K562 (cell line): Measurements from ENCODE around the gene ATP2B1. TPM values are rescaled to one million over a fixed set of nuclear protein-coding genes. Genes with fewer than 3 reads are reported as not detected.

Experiments
- ATAC-seq: fragments of 200-7000 bp; cut with Tn5 transposase; 3 replicates; pipeline ENCODE4 v1.9.1; 2020; ENCODE audit warnings: moderate library complexity
- BruUV-seq: library from RNA; stranded (reverse); fragments of 400-500 nt; replicated peaks from 2 replicates; lab custom pipeline; 2021; lab: Mats Ljungman, UMichigan
- CTCF ChIA-PET: fragments of 300-600 bp; formaldehyde crosslinking; extraction: SDS; loops from one replicate; lab custom pipeline; 2021; ENCODE audit warnings: low intra/inter-chr PET ratio; lab: Yijun Ruan, JAX
- POLR2A ChIA-PET: fragments of 300-600, 350-650 bp; sonication (Branson Sonifier 250); formaldehyde crosslinking; extraction: SDS; loops from one replicate; lab custom pipeline; 2021; ENCODE audit warnings: antibody characterized with exemption, inconsistent platforms; lab: Yijun Ruan, JAX
- DNase-seq, 4 experiments: peaks; one replicate each; pipeline versions ENCODE4 v3.0.0 to v3.0.0-alpha.2; 2011 to 2018; ENCODE audit warnings: low spot score in 3 of 4, mixed read lengths in 3 of 4; ENCODE audit errors: extremely low read depth in 1 of 4
- FAIRE-seq: peaks from 2 replicates; lab custom pipeline; 2011; peaks lifted over from hg19 to GRCh38; lab: Jason Lieb, UNC
- H2AFZ ChIP-seq: 2 replicates; pipeline ENCODE4 v1.6.0; 2011; ENCODE audit warnings: low read depth, low read length, control low read depth, inconsistent platforms
- H3K27ac ChIP-seq: fragments of 200-600 bp; 3 replicates; pipeline ENCODE4 v1.8.0; 2011; ENCODE audit warnings: low read depth, mild to moderate bottlenecking, control low read depth, inconsistent platforms, low read length, moderate library complexity, mixed read lengths; ENCODE audit errors: extremely low read depth
- H3K27me3 ChIP-seq, 2 experiments: fragments of 300-600 bp in 1 of 2; 2 replicates in 1 of 2; 3 replicates in 1 of 2; pipeline versions ENCODE4 v1.6.0 to v1.8.0; 2011; ENCODE audit warnings: inconsistent platforms in 2 of 2, low read length in 2 of 2, mild to moderate bottlenecking in 1 of 2, mixed read lengths in 1 of 2, moderate library complexity in 1 of 2; ENCODE audit not compliant: control insufficient read depth in 2 of 2, insufficient read depth in 2 of 2
- H3K36me3 ChIP-seq: fragments of 300-600 bp; 3 replicates; pipeline ENCODE4 v1.8.0; 2011; ENCODE audit warnings: mild to moderate bottlenecking, low read length, inconsistent platforms; ENCODE audit not compliant: control insufficient read depth, insufficient read depth
- H3K4me1 ChIP-seq, 2 experiments: fragments of 200-600 bp in 1 of 2; replicated peaks in 1 of 2; 2 replicates in 1 of 2; 3 replicates in 1 of 2; pipeline versions ENCODE4 v1.5.1 to v1.8.0; 2011; ENCODE audit warnings: inconsistent platforms in 2 of 2, low read length in 2 of 2, mild to moderate bottlenecking in 1 of 2, mixed read lengths in 1 of 2, moderate library complexity in 1 of 2; ENCODE audit not compliant: control insufficient read depth in 2 of 2, insufficient read depth in 2 of 2
- H3K4me2 ChIP-seq: 2 replicates; pipeline ENCODE4 v1.6.1; 2011; ENCODE audit warnings: low read length, control low read depth, inconsistent platforms, mixed read lengths; ENCODE audit not compliant: insufficient read depth
- H3K4me3 ChIP-seq: fragments of 200-600 bp; sonication (generic), shearing (Covaris generic); 2 replicates; pipeline ENCODE4 v1.5.1; 2016; ENCODE audit warnings: control low read depth, inconsistent platforms
- H3K79me2 ChIP-seq: fragments of 200-600 bp; 3 replicates; pipeline ENCODE4 v1.8.0; 2011; ENCODE audit warnings: low read length, inconsistent platforms; ENCODE audit not compliant: control insufficient read depth, insufficient read depth
- H3K9ac ChIP-seq, 2 experiments: 2 replicates each; pipeline versions ENCODE4 v1.6.0 to v1.6.1; 2011; ENCODE audit warnings: low read depth in 2 of 2, low read length in 2 of 2, control low read depth in 1 of 2, inconsistent platforms in 1 of 2, mild to moderate bottlenecking in 1 of 2, mixed read lengths in 1 of 2; ENCODE audit not compliant: insufficient read depth in 1 of 2
- H3K9me1 ChIP-seq: one replicate; pipeline ENCODE4 v1.6.0; 2011; ENCODE audit warnings: inconsistent platforms, mild to moderate bottlenecking, low read length, moderate library complexity; ENCODE audit not compliant: control insufficient read depth, insufficient read depth
- H3K9me3 ChIP-seq: replicated peaks from 2 replicates; pipeline ENCODE4 v1.5.1; 2011; ENCODE audit warnings: low read depth, low read length, inconsistent platforms; ENCODE audit not compliant: control insufficient read depth, insufficient read depth
- H4K20me1 ChIP-seq: replicated peaks from 2 replicates; pipeline ENCODE4 v1.6.1; 2011; ENCODE audit warnings: low read length, inconsistent platforms, mixed read lengths; ENCODE audit not compliant: control insufficient read depth, insufficient read depth
- C11orf30 ChIP-seq: fragments of 450-650 bp; IDR thresholded peaks from 2 replicates; pipeline ENCODE4 v1.6.1; 2016; ENCODE audit warnings: low read depth, mild to moderate bottlenecking
- EGR1 ChIP-seq: fragments of 450-650 bp; conservative IDR thresholded peaks from 2 replicates; pipeline ENCODE4 v1.6.1; 2017; ENCODE audit warnings: mild to moderate bottlenecking
- KDM1A ChIP-seq, 2 experiments: fragments of 450-650 bp; IDR thresholded peaks; 2 replicates each; pipeline ENCODE4 v1.6.1; 2016; ENCODE audit warnings: mild to moderate bottlenecking in 2 of 2
- KHSRP ChIP-seq: fragments of 450-650 bp; IDR thresholded peaks from 2 replicates; pipeline ENCODE4 v1.6.1; 2017
- NFIC ChIP-seq: fragments of 450-650 bp; IDR thresholded peaks from 2 replicates; pipeline ENCODE4 v1.6.1; 2017; ENCODE audit warnings: mild to moderate bottlenecking, inconsistent platforms
- ZFP36 ChIP-seq: fragments of 150-350 bp; IDR thresholded peaks from 2 replicates; pipeline ENCODE4 v1.6.1; 2018; ENCODE audit warnings: low read length, low read depth; ENCODE audit not compliant: partially characterized antibody
- ZNF274 ChIP-seq: IDR thresholded peaks from 2 replicates; pipeline ENCODE4 v1.6.1; 2011; ENCODE audit warnings: low read depth, mild to moderate bottlenecking, low read length, moderate library complexity, borderline replicate concordance
- ZNF316 ChIP-seq: fragments of 450-650 bp; IDR thresholded peaks from 2 replicates; pipeline ENCODE4 v1.6.1; 2016
- WGBS: fragments of 100-300 bp; shearing (Covaris generic); methylation state at CpG from one replicate; pipeline ENCODE4 v1.1.6; 2016; ENCODE audit warnings: low coverage, mixed read lengths; ENCODE audit not compliant: insufficient coverage; ENCODE audit errors: missing lambda C conversion rate; 5-methylcytosine and 5-hydroxymethylcytosine counted together
- in situ Hi-C: fragments of 300-500 bp; cut with MboI; formaldehyde crosslinking; loops from 4 replicates; pipeline ENCODE4 v1.15.0; 2018; ENCODE audit warnings: inconsistent platforms, mixed read lengths
- intact Hi-C: fragments of 100-400 bp; cut with micrococcal nuclease; formaldehyde crosslinking; loops from 2 replicates; pipeline ENCODE4 v1.14.2; 2022
- polyA plus RNA-seq, 8 experiments: library from polyadenylated mRNA; depleted of rRNA in 4 of 8; stranded (reverse) in 5 of 8; unstranded in 3 of 8; fragments of >200 nt; fragmentation: Nextera tagmentation in 2 of 8; fragmentation: Illumina TruSeq in 1 of 8; extraction: Ambion mirVana in 2 of 8; extraction: Trizol in 1 of 8; gene quantifications; 2 replicates each; pipeline versions ENCODE4 v1.2.1 to v1.2.3, GENCODE V29; 2011 to 2014; ENCODE audit warnings: inconsistent platforms in 1 of 8, missing spikeins in 1 of 8
- total RNA-seq, 7 experiments: library from RNA; depleted of rRNA in 6 of 7; stranded (reverse); fragments of >200 nt in 6 of 7; fragmentation: Illumina TruSeq in 2 of 7; extraction: Trizol in 2 of 7; gene quantifications; 2 replicates each; pipeline versions ENCODE4 v1.2.1 to v1.2.3, GENCODE V29; 2011 to 2021; ENCODE audit warnings: low replicate concordance in 1 of 7
- TF ChIP-seq, protein P1 (sequence below): fragments of 250-450 bp; sonication (Bioruptor Pico); IDR thresholded peaks from 2 replicates; pipeline ENCODE4 v1.6.1; 2021; ENCODE audit warnings: mild to moderate bottlenecking
- TF ChIP-seq, protein P2 (sequence below): fragments of 200-800 bp; sonication (Bioruptor generic); IDR thresholded peaks from 2 replicates; pipeline ENCODE4 v1.6.1; 2016; ENCODE audit warnings: missing genetic modification characterization, missing compliant biosample characterization

ATP2B1 gene
- total and polyA plus RNA-seq, 9 of the 15 experiments (the other 6 are each of a cell fraction or from before 2014, with no cell fraction given): 8.6 to 39.0 (median 27.8) TPM

GRCh38 chr12:89655841-89656240 is 52.8 kb downstream of the ATP2B1 start:
- DNase-seq: no peak
- Histone ChIP-seq H3K9ac (no peak overlapping the region), H3K79me2 (peaks cover 46% of the 10 kb centered on the region), H4K20me1 (no peaks in the 10 kb centered on the region), H3K27me3 (no peaks in the 10 kb centered on the region), H3K4me3 (no peak overlapping the region), H3K9me1 (no peaks in the 10 kb centered on the region), H3K4me1 (no peaks in the 10 kb centered on the region), H3K9me3 (no peaks in the 10 kb centered on the region), H3K4me2 (no peak overlapping the region), H2AFZ (no peak overlapping the region), H3K36me3 (peaks cover 18% of the 10 kb centered on the region), H3K27ac (no peak overlapping the region)
- ChIA-PET POLR2A (interaction anchor here (0.7 to 1.0 kb wide), 2 partner anchors 8 to 85 kb away, joined by 3 to 5 read pairs; no protein-coding TSS in a partner anchor), CTCF (no interaction called here)
- intact Hi-C loops (no loop called here), in situ Hi-C loops (no loop called here)
- no peak for FAIRE-seq
- no peak for ATAC-seq
- TF ChIP-seq ZNF316 (peak; percentile 55; the same call in 1 of the 2 replicates), ZFP36 (no peak), C11orf30 (0 out of 2 replicates have a peak, but pooled peaks have one; percentile 17)
- BruUV-seq: no TSS peak
- 91% methylated on average over 1 of the region's 1 CpG for WGBS

- POLR2A ChIA-PET: interaction anchor here (1.2 kb wide), 1 partner anchor 18 kb away, joined by 3 read pairs; no protein-coding TSS in a partner anchor
- H3K36me3 ChIP-seq: peaks cover 26% of the 10 kb centered on the region
- DNase-seq: no peak
- in situ Hi-C loops: no loop called here
- H3K9ac ChIP-seq: no peak overlapping the region
- no peak for ATAC-seq
- H3K27ac ChIP-seq: no peak overlapping the region
- TF ChIP-seq NFIC (peak; percentile 27; the same call in 1 of the 2 replicates), EGR1 (peak; percentile 48), ZNF274 (no peak), KHSRP (no peak), KDM1A (IDR thresholded peaks at IDR 0.05) (no peak)
- TF ChIP-seq, protein P1, sequence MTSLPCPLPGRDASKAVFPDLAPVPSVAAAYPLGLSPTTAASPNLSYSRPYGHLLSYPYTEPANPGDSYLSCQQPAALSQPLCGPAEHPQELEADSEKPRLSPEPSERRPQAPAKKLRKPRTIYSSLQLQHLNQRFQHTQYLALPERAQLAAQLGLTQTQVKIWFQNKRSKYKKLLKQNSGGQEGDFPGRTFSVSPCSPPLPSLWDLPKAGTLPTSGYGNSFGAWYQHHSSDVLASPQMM (CRISPR knock-in tag): no peak
- TF ChIP-seq, protein P2, sequence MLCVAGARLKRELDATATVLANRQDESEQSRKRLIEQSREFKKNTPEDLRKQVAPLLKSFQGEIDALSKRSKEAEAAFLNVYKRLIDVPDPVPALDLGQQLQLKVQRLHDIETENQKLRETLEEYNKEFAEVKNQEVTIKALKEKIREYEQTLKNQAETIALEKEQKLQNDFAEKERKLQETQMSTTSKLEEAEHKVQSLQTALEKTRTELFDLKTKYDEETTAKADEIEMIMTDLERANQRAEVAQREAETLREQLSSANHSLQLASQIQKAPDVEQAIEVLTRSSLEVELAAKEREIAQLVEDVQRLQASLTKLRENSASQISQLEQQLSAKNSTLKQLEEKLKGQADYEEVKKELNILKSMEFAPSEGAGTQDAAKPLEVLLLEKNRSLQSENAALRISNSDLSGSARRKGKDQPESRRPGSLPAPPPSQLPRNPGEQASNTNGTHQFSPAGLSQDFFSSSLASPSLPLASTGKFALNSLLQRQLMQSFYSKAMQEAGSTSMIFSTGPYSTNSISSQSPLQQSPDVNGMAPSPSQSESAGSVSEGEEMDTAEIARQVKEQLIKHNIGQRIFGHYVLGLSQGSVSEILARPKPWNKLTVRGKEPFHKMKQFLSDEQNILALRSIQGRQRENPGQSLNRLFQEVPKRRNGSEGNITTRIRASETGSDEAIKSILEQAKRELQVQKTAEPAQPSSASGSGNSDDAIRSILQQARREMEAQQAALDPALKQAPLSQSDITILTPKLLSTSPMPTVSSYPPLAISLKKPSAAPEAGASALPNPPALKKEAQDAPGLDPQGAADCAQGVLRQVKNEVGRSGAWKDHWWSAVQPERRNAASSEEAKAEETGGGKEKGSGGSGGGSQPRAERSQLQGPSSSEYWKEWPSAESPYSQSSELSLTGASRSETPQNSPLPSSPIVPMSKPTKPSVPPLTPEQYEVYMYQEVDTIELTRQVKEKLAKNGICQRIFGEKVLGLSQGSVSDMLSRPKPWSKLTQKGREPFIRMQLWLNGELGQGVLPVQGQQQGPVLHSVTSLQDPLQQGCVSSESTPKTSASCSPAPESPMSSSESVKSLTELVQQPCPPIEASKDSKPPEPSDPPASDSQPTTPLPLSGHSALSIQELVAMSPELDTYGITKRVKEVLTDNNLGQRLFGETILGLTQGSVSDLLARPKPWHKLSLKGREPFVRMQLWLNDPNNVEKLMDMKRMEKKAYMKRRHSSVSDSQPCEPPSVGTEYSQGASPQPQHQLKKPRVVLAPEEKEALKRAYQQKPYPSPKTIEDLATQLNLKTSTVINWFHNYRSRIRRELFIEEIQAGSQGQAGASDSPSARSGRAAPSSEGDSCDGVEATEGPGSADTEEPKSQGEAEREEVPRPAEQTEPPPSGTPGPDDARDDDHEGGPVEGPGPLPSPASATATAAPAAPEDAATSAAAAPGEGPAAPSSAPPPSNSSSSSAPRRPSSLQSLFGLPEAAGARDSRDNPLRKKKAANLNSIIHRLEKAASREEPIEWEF (CRISPR knock-in tag): no peak
- no TSS peak for BruUV-seq
- no peak overlapping the region for H2AFZ ChIP-seq
- CTCF ChIA-PET: no interaction called here
- H4K20me1 ChIP-seq: no peaks in the 10 kb centered on the region
- peaks cover 3 to 14% of the 10 kb centered on the region in 2 experiments; a peak in 3 of 5 replicates for H3K4me1 ChIP-seq
- H3K27me3 ChIP-seq: no peaks in the 10 kb centered on the region
- H3K4me3 ChIP-seq: no peak overlapping the region
- H3K4me2 ChIP-seq: no peak overlapping the region
- H3K9me1 ChIP-seq: no peaks in the 10 kb centered on the region
- 0 out of 2 replicates have a peak, but pooled peaks cover 1% of the 10 kb centered on the region for H3K9me3 ChIP-seq
- peaks cover 35% of the 10 kb centered on the region; the same call in 2 of the 3 replicates for H3K79me2 ChIP-seq
- 61% methylated on average over 4 of the region's 4 CpGs for WGBS
- no peak for FAIRE-seq
- intact Hi-C loops: no loop called here
These were observed 57.4 kb downstream of the ATP2B1 start for GRCh38 chr12:89651192-89651591.
